ENCODE results near the gene CDK14.

- TF ChIP-seq EZH2 (IDR thresholded peaks at IDR 0.05) (no peak), CTCF (IDR thresholded peaks at IDR 0.05) (no peak), EZH2phosphoT487 (IDR thresholded peaks at IDR 0.05) (no peak)
Measured at GRCh38 chr7:90723866-90724265, 127.7 kb downstream of the CDK14 start.
